Measurements from ENCODE around the gene TSSK1B. TPM values are rescaled to one million over a fixed set of nuclear protein-coding genes. Genes with fewer than 3 reads are reported as not detected.
"Not testable (repeated sequence)": the region's sequence is repeated elsewhere in the genome, so short reads cannot be mapped to it uniquely, and the experiment has no call there.

TSSK1B gene
- polyA plus RNA-seq, 1 donor = 0.12 TPM

- not testable (repeated sequence) for DNase-seq
Observed at GRCh38 chr5:113397986-113398385, 36.8 kb downstream of the TSSK1B start.

- no peak for DNase-seq
Observed at GRCh38 chr5:113397046-113397445, 37.7 kb downstream of the TSSK1B start.

DNA sequence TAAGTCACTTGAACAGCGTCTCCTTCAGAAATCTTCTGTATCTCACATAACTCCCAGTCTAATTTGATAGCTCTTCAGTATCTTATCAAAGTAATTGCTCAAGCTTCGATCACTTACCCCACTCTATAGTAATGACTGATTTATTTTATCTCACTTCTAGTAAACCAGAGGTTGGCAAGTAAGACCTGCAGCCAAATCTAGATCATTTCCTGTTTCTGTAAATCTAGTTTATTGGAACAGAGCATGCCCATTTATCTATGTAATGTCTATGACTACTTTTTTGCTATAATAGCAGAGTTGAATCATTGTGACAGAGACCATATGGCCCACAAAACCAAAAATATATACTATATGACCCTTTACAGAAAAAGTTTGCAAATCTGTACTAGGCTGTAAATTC is 40.1 kb downstream of the TSSK1B start:
- no peak for DNase-seq

GRCh38 chr5:113390224-113390623 is 44.6 kb downstream of the TSSK1B start:
- DNase-seq = no peak

DNA sequence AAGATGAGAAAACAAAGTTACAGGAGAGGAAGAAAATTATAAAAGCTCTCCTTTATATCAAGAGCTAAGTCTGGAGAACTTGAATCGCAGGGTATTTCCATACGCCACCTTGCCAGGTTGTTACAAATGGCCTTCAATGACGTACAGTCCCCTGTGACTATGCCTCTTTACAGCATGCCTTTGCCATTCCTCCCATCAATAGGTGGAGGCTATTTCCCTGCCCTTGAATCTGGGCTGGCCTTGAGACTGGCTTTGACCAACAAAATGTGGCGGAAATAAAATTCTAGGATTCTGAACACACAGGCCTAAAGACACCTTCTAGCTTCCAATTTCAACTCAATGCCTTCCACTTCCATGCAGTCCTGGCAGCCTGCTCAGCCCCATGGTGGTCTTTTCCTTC is 45.7 kb downstream of the TSSK1B start:
- no peak for DNase-seq

DNA sequence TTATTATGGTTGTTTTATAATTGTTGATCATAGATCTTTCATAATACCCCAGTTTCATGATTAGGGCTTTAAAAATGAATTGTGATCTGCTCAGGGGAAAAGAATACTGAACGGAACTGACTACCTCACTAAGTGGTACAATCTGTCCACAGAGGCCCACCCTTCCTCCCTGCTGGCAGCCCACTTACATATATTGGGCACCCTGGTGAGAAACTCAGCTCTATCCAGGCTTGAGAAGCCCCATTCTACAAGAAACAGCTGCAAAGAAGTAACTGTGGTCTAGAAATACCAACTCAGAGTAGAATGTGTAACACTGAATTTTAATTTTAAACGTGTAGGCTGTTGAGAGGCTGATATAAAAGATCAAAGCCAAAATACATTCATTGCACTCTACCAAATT is 46.9 kb downstream of the TSSK1B start:
- no peak for DNase-seq

DNA sequence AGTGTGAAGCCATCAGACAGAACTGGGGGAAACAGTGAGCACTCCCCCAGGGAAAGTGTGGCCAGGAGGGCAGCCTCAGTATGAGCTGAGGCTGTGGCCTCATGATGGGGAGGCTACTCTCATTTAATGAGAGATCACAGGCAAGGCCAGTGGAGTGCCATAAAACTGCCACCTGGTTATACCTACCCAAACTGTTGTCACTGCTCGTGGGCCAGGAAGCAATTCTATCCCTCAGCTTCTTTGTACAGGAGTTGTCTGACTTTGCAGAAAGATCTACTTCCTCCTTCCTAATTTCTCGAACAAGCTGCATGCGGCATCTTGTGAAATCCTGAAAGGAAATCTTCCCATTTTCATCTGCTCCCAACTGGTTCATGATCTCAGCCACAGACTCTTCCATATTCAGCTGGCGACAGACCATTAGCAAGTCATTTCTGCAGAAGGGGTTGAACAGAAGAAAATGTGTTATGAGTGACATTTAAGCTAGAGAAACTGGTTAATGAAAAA is 50.0 kb downstream of the TSSK1B start:
- no peak for DNase-seq

- no peak for DNase-seq
Observed at GRCh38 chr5:113382731-113383130, 52.1 kb downstream of the TSSK1B start.

Other genes starting within 250 kb of the TSSK1B start
- gene MCC, start 53.5 kb upstream of the TSSK1B start, polyA plus RNA-seq (ENCODE audit: insufficient read length) = 33.2 TPM
- 53.4 TPM for gene YTHDC2, start 78.7 kb upstream of the TSSK1B start, polyA plus RNA-seq (ENCODE audit: insufficient read length)

Data from left kidney (tissue), 2 donors.